K562 (cell line): ENCODE data around the gene CYFIP2. TPM values are rescaled to one million over a fixed set of nuclear protein-coding genes. Genes with fewer than 3 reads are reported as not detected.
A peak's percentile ranks its signal among the peaks of the same experiment; 100 is the strongest.

Experiments used
- BCLAF1 ChIP-seq, 2 experiments: fragments of 450-650 bp in 1 of 2; IDR thresholded peaks; 2 replicates each; pipeline ENCODE4 v1.6.1; 2011 to 2017; ENCODE audit warnings: low read depth in 2 of 2, antibody characterized with exemption in 1 of 2, borderline replicate concordance in 1 of 2, low read length in 1 of 2, mild to moderate bottlenecking in 1 of 2, mixed read lengths in 1 of 2; ENCODE audit not compliant: control insufficient read depth in 1 of 2
- HMGN3 ChIP-seq: IDR thresholded peaks from 2 replicates; pipeline ENCODE4 v1.6.1; 2011; ENCODE audit warnings: borderline replicate concordance, low read depth, mild to moderate bottlenecking, mixed read lengths, low read length; ENCODE audit not compliant: insufficient read length; ENCODE audit errors: extremely low read depth
- LARP7 ChIP-seq: fragments of 450-650 bp; IDR thresholded peaks from 2 replicates; pipeline ENCODE4 v1.6.1; 2016
- MTA2 ChIP-seq: fragments of 450-650 bp; IDR thresholded peaks from 2 replicates; pipeline ENCODE4 v1.6.1; 2016; ENCODE audit warnings: low read depth
- NCOA2 ChIP-seq, 2 experiments: fragments of 450-650 bp; IDR thresholded peaks; 2 replicates each; pipeline ENCODE4 v1.6.1; 2018; ENCODE audit warnings: mild to moderate bottlenecking in 2 of 2, moderate library complexity in 1 of 2; ENCODE audit not compliant: partially characterized antibody in 2 of 2
- NELFE ChIP-seq: IDR thresholded peaks from 2 replicates; pipeline ENCODE4 v1.6.1; 2011; ENCODE audit warnings: mild to moderate bottlenecking; ENCODE audit not compliant: insufficient read depth, insufficient read length
- PTTG1 ChIP-seq: fragments of 450-650 bp; IDR thresholded peaks from 2 replicates; pipeline ENCODE4 v1.6.1; 2016; ENCODE audit warnings: low read depth, mild to moderate bottlenecking, missing genetic modification characterization, missing compliant biosample characterization
- RBM14 ChIP-seq: fragments of 200-400 bp; formaldehyde crosslinking; IDR thresholded peaks from 2 replicates; pipeline ENCODE4 v1.6.1; 2018; ENCODE audit warnings: low read depth, mild to moderate bottlenecking, low read length, moderate library complexity, borderline replicate concordance; ENCODE audit not compliant: insufficient read depth
- REST ChIP-seq, 2 experiments: fragments of 450-650 bp; formaldehyde crosslinking in 1 of 2; IDR thresholded peaks; 2 replicates each; pipeline versions ENCODE4 v1.4.0 to v1.6.1; 2014 to 2020; ENCODE audit warnings: mild to moderate bottlenecking in 2 of 2, borderline replicate concordance in 1 of 2, low read depth in 1 of 2
- SIRT6 ChIP-seq: IDR thresholded peaks from one replicate; pipeline ENCODE4 v1.6.1; 2012; ENCODE audit warnings: low read depth, mild to moderate bottlenecking, control low read depth, inconsistent platforms, low read length, moderate library complexity
- SMARCA4 ChIP-seq: fragments of 450-650 bp; IDR thresholded peaks from 2 replicates; pipeline ENCODE4 v1.6.1; 2016
- TAF7 ChIP-seq: fragments of 450-650 bp; IDR thresholded peaks from 2 replicates; pipeline ENCODE4 v1.6.1; 2016; ENCODE audit warnings: missing genetic modification characterization, missing compliant biosample characterization
- ZNF134 ChIP-seq: fragments of 250-450 bp; sonication (Bioruptor Pico); conservative IDR thresholded peaks from 2 replicates; pipeline ENCODE4 v1.4.0; 2020
- ZNF24 ChIP-seq: fragments of 450-650 bp; IDR thresholded peaks from 2 replicates; pipeline ENCODE4 v1.6.1; 2016
- ZNF717 ChIP-seq: fragments of 250-450 bp; sonication (Bioruptor Pico); IDR thresholded peaks from 2 replicates; pipeline ENCODE4 v1.5.0; 2021
- polyA plus RNA-seq, 8 experiments: library from polyadenylated mRNA; depleted of rRNA in 4 of 8; stranded (reverse) in 5 of 8; unstranded in 3 of 8; fragments of >200 nt; fragmentation: Nextera tagmentation in 2 of 8; fragmentation: Illumina TruSeq in 1 of 8; extraction: Ambion mirVana in 2 of 8; extraction: Trizol in 1 of 8; gene quantifications; 2 replicates each; pipeline versions ENCODE4 v1.2.1 to v1.2.3, GENCODE V29; 2011 to 2014; ENCODE audit warnings: inconsistent platforms in 1 of 8, missing spikeins in 1 of 8
- total RNA-seq, 7 experiments: library from RNA; depleted of rRNA in 6 of 7; stranded (reverse); fragments of >200 nt in 6 of 7; fragmentation: Illumina TruSeq in 2 of 7; extraction: Trizol in 2 of 7; gene quantifications; 2 replicates each; pipeline versions ENCODE4 v1.2.1 to v1.2.3, GENCODE V29; 2011 to 2021; ENCODE audit warnings: low replicate concordance in 1 of 7

CYFIP2 gene
- total and polyA plus RNA-seq, 9 of the 15 experiments (the other 6 are each of a cell fraction or from before 2014, with no cell fraction given) = 0.76 to 2.9 (median 1.4) TPM; not detected in 1

- TF ChIP-seq BCLAF1 (IDR thresholded peaks at IDR 0.05; ENCODE audit: borderline replicate concordance in 1 of 2, control insufficient read depth in 1 of 2, low read depth in 2 of 2, low read length in 1 of 2) = no peak
- TF ChIP-seq SIRT6 = no peak
- no peak for TF ChIP-seq HMGN3
- TF ChIP-seq SMARCA4 = no peak
- TF ChIP-seq PTTG1 (tag) = peak; percentile 95
- TF ChIP-seq REST (IDR thresholded peaks at IDR 0.05; ENCODE audit: borderline replicate concordance) = no peak
- TF ChIP-seq REST (CRISPR knock-in tag; IDR thresholded peaks at IDR 0.05; ENCODE audit: low read depth) = no peak
- TF ChIP-seq LARP7 = no peak
- peak; percentile 72 for TF ChIP-seq TAF7 (tag)
- TF ChIP-seq NCOA2 (IDR thresholded peaks at IDR 0.05; ENCODE audit: partially characterized antibody in 2 of 2) = no peak
- TF ChIP-seq RBM14 = no peak
- TF ChIP-seq MTA2 = no peak
- no peak for TF ChIP-seq NELFE
- TF ChIP-seq ZNF134 (CRISPR knock-in tag) = peak; percentile 76
- TF ChIP-seq ZNF24 = no peak
- TF ChIP-seq ZNF717 (CRISPR knock-in tag) = no peak
These were observed 12.6 kb downstream of the CYFIP2 start (continued) for GRCh38 chr5:157278319-157279037.
